ENCODE data around the gene IFI6.

Gene IFI6

GRCh38 chr1:27669876-27670275 lies 2.1 kb downstream of the IFI6 start:
- DNase-seq, result no peak

- DNase-seq, result peak; percentile 63 to 78 (median 68)
Measured at GRCh38 chr1:27668808-27669723, 2.9 kb downstream of the IFI6 start.

- no peak for DNase-seq
Measured at GRCh38 chr1:27668121-27668807, 3.7 kb downstream of the IFI6 start.

GRCh38 chr1:27666791-27667254 lies 5.2 kb downstream of the IFI6 start:
- DNase-seq, result peak; percentile 77 to 88 (median 85)

- peak in 1 of 4 experiments; percentile 24 for DNase-seq
Measured at GRCh38 chr1:27666294-27666693, 5.7 kb downstream of the IFI6 start.

- no peak for DNase-seq
Measured at GRCh38 chr1:27665016-27665651, 6.9 kb downstream of the IFI6 start.

- DNase-seq, result peak in 3 of 4 experiments; percentile 48 to 66 (median 55)
Measured at GRCh38 chr1:27664291-27664690, 7.7 kb downstream of the IFI6 start.

- peak; percentile 85 to 95 (median 89) for DNase-seq
Measured at GRCh38 chr1:27662707-27663393, 9.1 kb downstream of the IFI6 start.

- no peak for DNase-seq
Measured at GRCh38 chr1:27662261-27662660, 9.7 kb downstream of the IFI6 start.

GRCh38 chr1:27661412-27662075 lies 10.4 kb downstream of the IFI6 start:
- no peak for DNase-seq

- DNase-seq, result no peak
Measured at GRCh38 chr1:27660300-27660835, 11.6 kb downstream of the IFI6 start.

GRCh38 chr1:27659497-27660299 lies 12.3 kb downstream of the IFI6 start:
- DNase-seq, result peak; percentile 93 to 97 (median 95)

GRCh38 chr1:27658951-27659496 lies 13.0 kb downstream of the IFI6 start:
- DNase-seq, result peak; percentile 54 to 79 (median 66)

GRCh38 chr1:27656157-27656893 lies 15.7 kb downstream of the IFI6 start:
- peak; percentile 90 to 97 (median 96) for DNase-seq

- peak; percentile 75 to 87 (median 84) for DNase-seq
Measured at GRCh38 chr1:27655151-27655937, 16.6 kb downstream of the IFI6 start.

GRCh38 chr1:27652111-27652864 lies 19.7 kb downstream of the IFI6 start:
- DNase-seq, result peak in 3 of 4 experiments; percentile 51 to 62 (median 57)

GRCh38 chr1:27650539-27651175 lies 21.3 kb downstream of the IFI6 start:
- peak; percentile 84 to 94 (median 90) for DNase-seq
